DOHH2 (cell line): Measurements from ENCODE around the gene SFT2D1.

ENCODE experiments used
- EZH2phosphoT487 ChIP-seq: fragments of 200-600 bp; sonication (generic); IDR thresholded peaks from 2 replicates; pipeline ENCODE4 v1.6.1; 2017; ENCODE audit warnings: borderline replicate concordance, mild to moderate bottlenecking, antibody characterized with exemption, low read length, moderate library complexity, mixed read lengths
- TF ChIP-seq, protein P1 (sequence below): fragments of 200-600 bp; sonication (generic); IDR thresholded peaks from one replicate; pipeline ENCODE4 v1.5.1; 2014; ENCODE audit warnings: antibody characterized with exemption, mild to moderate bottlenecking, low read depth, low read length; ENCODE audit not compliant: poor library complexity, severe bottlenecking

DNA sequence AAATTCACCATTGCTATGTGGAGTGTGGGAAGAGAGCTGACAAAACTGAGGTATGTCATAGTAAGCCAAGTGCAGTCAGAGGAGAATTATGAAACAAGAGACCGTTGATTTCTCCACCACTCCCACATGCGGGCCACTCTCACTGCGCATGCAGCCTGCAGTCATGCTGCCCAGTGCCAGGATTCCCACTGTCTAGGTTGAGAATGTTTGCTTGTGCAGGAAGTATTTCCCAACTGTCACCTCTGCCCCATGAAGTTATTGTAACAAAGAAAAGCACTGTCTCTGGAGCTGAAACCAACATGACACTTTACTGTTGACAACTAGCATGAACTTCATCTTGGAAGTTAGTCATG lies 18.7 kb upstream of the SFT2D1 start:
- TF ChIP-seq, protein P1, sequence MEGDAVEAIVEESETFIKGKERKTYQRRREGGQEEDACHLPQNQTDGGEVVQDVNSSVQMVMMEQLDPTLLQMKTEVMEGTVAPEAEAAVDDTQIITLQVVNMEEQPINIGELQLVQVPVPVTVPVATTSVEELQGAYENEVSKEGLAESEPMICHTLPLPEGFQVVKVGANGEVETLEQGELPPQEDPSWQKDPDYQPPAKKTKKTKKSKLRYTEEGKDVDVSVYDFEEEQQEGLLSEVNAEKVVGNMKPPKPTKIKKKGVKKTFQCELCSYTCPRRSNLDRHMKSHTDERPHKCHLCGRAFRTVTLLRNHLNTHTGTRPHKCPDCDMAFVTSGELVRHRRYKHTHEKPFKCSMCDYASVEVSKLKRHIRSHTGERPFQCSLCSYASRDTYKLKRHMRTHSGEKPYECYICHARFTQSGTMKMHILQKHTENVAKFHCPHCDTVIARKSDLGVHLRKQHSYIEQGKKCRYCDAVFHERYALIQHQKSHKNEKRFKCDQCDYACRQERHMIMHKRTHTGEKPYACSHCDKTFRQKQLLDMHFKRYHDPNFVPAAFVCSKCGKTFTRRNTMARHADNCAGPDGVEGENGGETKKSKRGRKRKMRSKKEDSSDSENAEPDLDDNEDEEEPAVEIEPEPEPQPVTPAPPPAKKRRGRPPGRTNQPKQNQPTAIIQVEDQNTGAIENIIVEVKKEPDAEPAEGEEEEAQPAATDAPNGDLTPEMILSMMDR: no peak
- TF ChIP-seq EZH2phosphoT487: no peak
